ENCODE results near the gene RRP15.

DNA sequence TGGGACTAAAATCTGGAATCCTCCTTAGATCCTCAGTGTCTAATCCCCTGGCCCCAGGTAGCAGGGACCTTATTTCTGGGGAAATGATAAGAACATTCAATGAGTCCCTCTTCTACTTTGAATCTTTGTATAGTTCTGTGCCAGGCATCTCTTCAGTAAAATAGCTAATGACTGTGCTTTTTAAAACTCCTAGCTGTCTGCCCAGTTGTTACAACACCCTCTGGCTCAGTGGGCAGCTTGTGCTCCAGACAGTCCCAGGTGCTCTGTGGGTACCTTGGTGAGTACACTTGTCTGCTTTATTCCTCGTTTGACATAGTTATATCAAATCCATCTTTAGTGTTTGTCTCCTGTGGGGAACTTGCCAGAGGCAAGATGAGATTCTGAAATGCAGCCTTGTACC, 78.0 kb downstream of the RRP15 start:
- TF ChIP-seq, protein P1, sequence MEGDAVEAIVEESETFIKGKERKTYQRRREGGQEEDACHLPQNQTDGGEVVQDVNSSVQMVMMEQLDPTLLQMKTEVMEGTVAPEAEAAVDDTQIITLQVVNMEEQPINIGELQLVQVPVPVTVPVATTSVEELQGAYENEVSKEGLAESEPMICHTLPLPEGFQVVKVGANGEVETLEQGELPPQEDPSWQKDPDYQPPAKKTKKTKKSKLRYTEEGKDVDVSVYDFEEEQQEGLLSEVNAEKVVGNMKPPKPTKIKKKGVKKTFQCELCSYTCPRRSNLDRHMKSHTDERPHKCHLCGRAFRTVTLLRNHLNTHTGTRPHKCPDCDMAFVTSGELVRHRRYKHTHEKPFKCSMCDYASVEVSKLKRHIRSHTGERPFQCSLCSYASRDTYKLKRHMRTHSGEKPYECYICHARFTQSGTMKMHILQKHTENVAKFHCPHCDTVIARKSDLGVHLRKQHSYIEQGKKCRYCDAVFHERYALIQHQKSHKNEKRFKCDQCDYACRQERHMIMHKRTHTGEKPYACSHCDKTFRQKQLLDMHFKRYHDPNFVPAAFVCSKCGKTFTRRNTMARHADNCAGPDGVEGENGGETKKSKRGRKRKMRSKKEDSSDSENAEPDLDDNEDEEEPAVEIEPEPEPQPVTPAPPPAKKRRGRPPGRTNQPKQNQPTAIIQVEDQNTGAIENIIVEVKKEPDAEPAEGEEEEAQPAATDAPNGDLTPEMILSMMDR (IDR thresholded peaks at IDR 0.05) = no peak
- TF ChIP-seq, protein P2, sequence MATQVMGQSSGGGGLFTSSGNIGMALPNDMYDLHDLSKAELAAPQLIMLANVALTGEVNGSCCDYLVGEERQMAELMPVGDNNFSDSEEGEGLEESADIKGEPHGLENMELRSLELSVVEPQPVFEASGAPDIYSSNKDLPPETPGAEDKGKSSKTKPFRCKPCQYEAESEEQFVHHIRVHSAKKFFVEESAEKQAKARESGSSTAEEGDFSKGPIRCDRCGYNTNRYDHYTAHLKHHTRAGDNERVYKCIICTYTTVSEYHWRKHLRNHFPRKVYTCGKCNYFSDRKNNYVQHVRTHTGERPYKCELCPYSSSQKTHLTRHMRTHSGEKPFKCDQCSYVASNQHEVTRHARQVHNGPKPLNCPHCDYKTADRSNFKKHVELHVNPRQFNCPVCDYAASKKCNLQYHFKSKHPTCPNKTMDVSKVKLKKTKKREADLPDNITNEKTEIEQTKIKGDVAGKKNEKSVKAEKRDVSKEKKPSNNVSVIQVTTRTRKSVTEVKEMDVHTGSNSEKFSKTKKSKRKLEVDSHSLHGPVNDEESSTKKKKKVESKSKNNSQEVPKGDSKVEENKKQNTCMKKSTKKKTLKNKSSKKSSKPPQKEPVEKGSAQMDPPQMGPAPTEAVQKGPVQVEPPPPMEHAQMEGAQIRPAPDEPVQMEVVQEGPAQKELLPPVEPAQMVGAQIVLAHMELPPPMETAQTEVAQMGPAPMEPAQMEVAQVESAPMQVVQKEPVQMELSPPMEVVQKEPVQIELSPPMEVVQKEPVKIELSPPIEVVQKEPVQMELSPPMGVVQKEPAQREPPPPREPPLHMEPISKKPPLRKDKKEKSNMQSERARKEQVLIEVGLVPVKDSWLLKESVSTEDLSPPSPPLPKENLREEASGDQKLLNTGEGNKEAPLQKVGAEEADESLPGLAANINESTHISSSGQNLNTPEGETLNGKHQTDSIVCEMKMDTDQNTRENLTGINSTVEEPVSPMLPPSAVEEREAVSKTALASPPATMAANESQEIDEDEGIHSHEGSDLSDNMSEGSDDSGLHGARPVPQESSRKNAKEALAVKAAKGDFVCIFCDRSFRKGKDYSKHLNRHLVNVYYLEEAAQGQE (IDR thresholded peaks at IDR 0.05; ENCODE audit: insufficient read depth in 1 of 2, low read depth in 2 of 2, low read length in 1 of 2) = no peak

Data from Panc1 (cell line).